ENCODE results near the gene FBXL16. TPM values are rescaled to one million over a fixed set of nuclear protein-coding genes. Genes with fewer than 3 reads are reported as not detected.
A peak's percentile ranks its signal among the peaks of the same experiment; 100 is the strongest.

The FBXL16 gene
- total RNA-seq, 4 donors from 2014 or later, result 0.21 to 0.37 TPM; not detected in 2

GRCh38 chr16:685967-686366 lies 19.6 kb downstream of the FBXL16 start:
- Histone ChIP-seq H3K36me3 (no peaks in the 10 kb centered on the region), H3K4me3 (no peak overlapping the region), H3K27me3 (no peaks in the 10 kb centered on the region), H3K4me1 (peaks cover 7 to 42% of the 10 kb centered on the region in 2 donors), H3K9me3 (no peaks in the 10 kb centered on the region), H3K27ac (no peak overlapping the region)
- intact Hi-C loops (cut with DNase I; ENCODE audit: low total_unique reads), result no loop called here
- no peak for DNase-seq
- no peak for TF ChIP-seq POLR2A (IDR thresholded peaks at IDR 0.05)
- TF ChIP-seq, protein P1, sequence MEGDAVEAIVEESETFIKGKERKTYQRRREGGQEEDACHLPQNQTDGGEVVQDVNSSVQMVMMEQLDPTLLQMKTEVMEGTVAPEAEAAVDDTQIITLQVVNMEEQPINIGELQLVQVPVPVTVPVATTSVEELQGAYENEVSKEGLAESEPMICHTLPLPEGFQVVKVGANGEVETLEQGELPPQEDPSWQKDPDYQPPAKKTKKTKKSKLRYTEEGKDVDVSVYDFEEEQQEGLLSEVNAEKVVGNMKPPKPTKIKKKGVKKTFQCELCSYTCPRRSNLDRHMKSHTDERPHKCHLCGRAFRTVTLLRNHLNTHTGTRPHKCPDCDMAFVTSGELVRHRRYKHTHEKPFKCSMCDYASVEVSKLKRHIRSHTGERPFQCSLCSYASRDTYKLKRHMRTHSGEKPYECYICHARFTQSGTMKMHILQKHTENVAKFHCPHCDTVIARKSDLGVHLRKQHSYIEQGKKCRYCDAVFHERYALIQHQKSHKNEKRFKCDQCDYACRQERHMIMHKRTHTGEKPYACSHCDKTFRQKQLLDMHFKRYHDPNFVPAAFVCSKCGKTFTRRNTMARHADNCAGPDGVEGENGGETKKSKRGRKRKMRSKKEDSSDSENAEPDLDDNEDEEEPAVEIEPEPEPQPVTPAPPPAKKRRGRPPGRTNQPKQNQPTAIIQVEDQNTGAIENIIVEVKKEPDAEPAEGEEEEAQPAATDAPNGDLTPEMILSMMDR (IDR thresholded peaks at IDR 0.05), result no peak

DNA sequence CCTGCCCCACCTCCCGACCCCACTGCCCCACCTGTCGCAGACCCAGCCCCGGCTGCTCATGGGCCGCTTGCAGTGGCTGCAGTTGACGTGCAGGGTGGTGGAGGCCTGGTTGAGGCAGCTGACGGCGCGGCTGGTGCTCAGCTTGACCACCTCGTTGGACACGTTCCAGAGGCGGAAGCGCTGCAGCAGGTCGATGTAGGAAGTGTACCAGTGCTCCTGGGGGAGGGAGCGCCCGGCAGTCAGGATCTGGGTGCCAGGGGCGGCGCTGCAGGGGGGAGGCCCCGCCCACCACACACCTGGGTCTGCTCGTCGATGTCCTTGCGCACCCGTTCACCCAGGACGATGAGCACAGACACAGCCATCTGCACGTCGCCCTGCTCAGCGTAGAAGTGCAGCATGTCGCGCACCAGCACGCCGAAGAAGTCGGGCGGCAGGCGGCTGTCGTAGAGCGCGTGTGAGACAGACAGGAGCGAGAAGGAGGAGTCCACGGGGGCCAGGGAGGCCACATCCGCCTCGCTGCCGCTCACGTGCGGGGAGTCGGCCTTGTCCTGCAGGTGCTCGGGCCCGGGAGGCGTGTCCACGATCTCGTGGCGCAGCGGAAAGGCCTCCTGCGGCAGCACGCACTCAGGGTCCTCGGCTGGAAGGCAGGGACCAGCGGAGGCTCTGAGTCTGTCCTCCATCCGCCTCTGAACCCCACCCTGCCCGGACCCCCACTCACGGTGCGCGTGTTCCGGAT lies 20.5 kb downstream of the FBXL16 start:
- Histone ChIP-seq H3K4me1 (peaks cover 7 to 43% of the 10 kb centered on the region in 2 donors), H3K27me3 (no peaks in the 10 kb centered on the region), H3K4me3 (peak overlapping the region; percentile 46 to 48), H3K36me3 (no peaks in the 10 kb centered on the region), H3K27ac (peak overlapping the region in 1 of 2 donors; percentile 70), H3K9me3 (no peaks in the 10 kb centered on the region)
- intact Hi-C loops (cut with DNase I; ENCODE audit: low total_unique reads), result no loop called here
- peak in 1 of 2 donors; percentile 43 for DNase-seq
- TF ChIP-seq, protein P1 (IDR thresholded peaks at IDR 0.05), result no peak
- no peak for TF ChIP-seq POLR2A (IDR thresholded peaks at IDR 0.05)

DNA sequence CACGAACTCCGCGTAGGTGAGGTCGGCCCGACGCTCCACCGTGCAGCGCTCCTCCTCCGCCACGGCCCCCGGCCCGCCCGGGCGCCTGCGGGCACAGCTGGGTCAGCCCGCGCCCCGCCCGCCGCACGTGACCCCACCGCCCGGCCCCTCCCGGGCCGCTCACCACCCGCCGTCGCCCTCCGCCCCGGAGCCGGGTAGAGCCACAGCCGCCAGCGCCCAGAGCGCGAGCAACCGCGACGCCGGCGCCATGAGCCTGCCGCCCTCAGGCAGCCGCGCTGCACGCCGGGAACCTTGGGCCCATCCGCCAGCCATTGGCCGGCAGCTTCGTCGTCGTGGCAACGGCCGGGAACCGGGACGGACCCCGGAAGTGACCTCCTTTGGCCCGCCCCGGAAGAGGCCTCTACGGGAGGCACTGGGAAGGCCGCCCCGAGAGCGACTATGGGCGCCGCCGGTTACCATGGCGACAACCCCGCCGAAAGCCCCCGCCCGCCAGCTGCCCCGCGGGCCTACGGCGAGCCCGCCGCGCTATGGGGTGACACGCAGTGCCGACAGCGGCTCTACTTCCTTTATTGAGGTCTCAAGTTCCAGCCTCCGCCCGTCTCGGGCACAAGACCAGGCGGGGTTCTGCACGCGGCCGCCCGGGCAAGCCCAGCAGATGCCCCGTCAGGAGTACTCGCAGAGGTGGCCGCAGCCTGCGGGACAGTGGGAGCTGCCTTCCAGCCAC lies 21.4 kb downstream of the FBXL16 start, which contains the start of gene JMJD8:
Gene JMJD8, minus strand, starts transcription at position 264 of the 724 bp plus-strand sequence. Its CDS starts 15 bp downstream, at position 249.
- intact Hi-C loops (cut with DNase I; ENCODE audit: low total_unique reads), result no loop called here
- Histone ChIP-seq H3K4me1 (peaks cover 3 to 37% of the 10 kb centered on the region in 2 donors), H3K4me3 (peak within 1 kb of the TSS; percentile 46 to 48), H3K27me3 (no peaks in the 10 kb centered on the region), H3K27ac (peak within 1 kb of the TSS; percentile 34 to 70), H3K9me3 (no peaks in the 10 kb centered on the region), H3K36me3 (no peaks in the 10 kb centered on the region)
- TF ChIP-seq, protein P1 (IDR thresholded peaks at IDR 0.05), result peak in 1 of 4 experiments; percentile 30
- peak; percentile 32 to 49 for TF ChIP-seq POLR2A (IDR thresholded peaks at IDR 0.05)
- DNase-seq, result peak; percentile 95 to 97

DNA sequence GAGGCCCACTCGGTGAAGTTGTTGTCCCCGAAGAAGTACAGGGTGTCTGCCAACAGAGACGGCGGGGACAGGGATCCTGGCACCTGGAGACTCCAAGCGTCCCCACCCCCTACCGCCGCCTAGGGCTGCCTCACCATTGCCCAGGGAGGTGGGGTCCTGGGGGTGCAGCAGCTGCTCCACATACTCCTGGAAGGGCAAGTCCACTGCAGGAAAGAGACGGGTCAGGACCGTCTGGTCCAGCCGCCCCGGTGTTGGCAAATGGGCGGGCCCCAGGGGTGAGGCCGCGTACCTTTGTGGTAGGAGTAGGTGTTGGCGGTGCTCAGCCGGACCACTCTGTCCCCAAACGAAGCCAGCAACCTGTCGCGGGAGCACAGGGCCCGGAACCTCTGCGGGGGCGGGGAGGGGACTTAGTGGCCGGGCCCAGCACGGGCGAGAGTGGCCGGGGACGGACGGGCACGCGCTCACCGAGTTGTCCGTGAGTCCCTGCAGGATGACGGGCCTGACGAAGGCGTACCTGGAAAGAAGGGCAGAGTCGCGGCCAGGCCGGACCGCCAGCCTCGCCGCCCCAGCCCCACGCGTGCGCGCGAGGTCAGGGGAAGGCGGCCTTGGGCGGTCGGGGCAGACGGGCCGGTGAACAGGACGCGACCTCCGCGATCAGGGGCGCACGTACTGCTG lies 22.1 kb downstream of the FBXL16 start:
- H3K4me1 ChIP-seq, result peaks cover 0 to 30% of the 10 kb centered on the region in 2 donors
- H3K27me3 ChIP-seq, result no peaks in the 10 kb centered on the region
- peak in 1 of 2 donors; percentile 27 for DNase-seq
- peak overlapping the region; percentile 34 to 70 for H3K27ac ChIP-seq
- H3K4me3 ChIP-seq, result peak overlapping the region; percentile 46 to 48
- H3K36me3 ChIP-seq, result no peaks in the 10 kb centered on the region
- intact Hi-C loops (cut with DNase I; ENCODE audit: low total_unique reads), result no loop called here
- no peaks in the 10 kb centered on the region for H3K9me3 ChIP-seq
- TF ChIP-seq, protein P1 (IDR thresholded peaks at IDR 0.05), result no peak
